Panc1 (cell line): Measurements from ENCODE around the gene TPRG1L.

Source experiments
- POLR2AphosphoS5 ChIP-seq: IDR thresholded peaks from 2 replicates; pipeline ENCODE4 v1.6.1; 2012; ENCODE audit warnings: mild to moderate bottlenecking, low read depth, low read length, moderate library complexity
- TF ChIP-seq, protein P1 (sequence below): fragments of 450-650 bp; IDR thresholded peaks from 2 replicates; pipeline ENCODE4 v1.5.1; 2017; ENCODE audit warnings: mild to moderate bottlenecking
- TF ChIP-seq, protein P2 (sequence below), 2 experiments: IDR thresholded peaks; 2 replicates each; pipeline ENCODE4 v1.6.1; 2011 to 2012; ENCODE audit warnings: low read depth in 2 of 2, control low read depth in 1 of 2, low read length in 1 of 2, mild to moderate bottlenecking in 1 of 2, moderate library complexity in 1 of 2; ENCODE audit not compliant: insufficient read depth in 1 of 2

DNA sequence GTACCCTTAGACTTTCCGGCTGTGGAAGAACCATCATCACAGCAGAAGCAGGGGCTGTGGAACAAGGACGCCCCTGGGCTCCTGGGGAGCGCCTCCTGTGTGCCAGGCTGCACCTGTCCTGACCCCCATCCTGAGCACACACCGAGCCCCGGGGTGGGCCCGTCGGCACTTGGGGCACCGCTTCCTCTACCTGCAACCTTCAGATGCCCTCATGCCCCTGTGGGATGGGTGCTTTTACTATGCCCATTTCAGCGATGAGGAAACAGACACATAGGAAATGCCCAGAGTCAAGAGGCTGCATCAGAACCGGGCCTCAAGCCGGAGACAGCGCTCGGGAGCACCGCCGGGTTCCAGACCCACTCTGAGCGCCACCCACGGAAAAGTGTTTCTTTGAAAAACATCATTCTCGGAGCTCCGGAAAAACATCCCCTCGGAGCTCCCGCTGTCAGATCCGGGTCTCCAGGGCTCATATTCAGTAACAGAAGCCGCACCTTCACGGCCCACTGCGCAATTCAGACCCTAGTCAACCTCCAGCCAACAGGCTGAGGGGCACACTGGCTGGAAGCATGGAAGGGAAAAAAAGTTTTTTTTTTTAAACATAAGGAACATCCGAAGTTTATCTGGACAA, 8.0 kb downstream of the TPRG1L start:
- TF ChIP-seq, protein P1, sequence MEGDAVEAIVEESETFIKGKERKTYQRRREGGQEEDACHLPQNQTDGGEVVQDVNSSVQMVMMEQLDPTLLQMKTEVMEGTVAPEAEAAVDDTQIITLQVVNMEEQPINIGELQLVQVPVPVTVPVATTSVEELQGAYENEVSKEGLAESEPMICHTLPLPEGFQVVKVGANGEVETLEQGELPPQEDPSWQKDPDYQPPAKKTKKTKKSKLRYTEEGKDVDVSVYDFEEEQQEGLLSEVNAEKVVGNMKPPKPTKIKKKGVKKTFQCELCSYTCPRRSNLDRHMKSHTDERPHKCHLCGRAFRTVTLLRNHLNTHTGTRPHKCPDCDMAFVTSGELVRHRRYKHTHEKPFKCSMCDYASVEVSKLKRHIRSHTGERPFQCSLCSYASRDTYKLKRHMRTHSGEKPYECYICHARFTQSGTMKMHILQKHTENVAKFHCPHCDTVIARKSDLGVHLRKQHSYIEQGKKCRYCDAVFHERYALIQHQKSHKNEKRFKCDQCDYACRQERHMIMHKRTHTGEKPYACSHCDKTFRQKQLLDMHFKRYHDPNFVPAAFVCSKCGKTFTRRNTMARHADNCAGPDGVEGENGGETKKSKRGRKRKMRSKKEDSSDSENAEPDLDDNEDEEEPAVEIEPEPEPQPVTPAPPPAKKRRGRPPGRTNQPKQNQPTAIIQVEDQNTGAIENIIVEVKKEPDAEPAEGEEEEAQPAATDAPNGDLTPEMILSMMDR = no peak
- TF ChIP-seq POLR2AphosphoS5 = no peak
- TF ChIP-seq, protein P2, sequence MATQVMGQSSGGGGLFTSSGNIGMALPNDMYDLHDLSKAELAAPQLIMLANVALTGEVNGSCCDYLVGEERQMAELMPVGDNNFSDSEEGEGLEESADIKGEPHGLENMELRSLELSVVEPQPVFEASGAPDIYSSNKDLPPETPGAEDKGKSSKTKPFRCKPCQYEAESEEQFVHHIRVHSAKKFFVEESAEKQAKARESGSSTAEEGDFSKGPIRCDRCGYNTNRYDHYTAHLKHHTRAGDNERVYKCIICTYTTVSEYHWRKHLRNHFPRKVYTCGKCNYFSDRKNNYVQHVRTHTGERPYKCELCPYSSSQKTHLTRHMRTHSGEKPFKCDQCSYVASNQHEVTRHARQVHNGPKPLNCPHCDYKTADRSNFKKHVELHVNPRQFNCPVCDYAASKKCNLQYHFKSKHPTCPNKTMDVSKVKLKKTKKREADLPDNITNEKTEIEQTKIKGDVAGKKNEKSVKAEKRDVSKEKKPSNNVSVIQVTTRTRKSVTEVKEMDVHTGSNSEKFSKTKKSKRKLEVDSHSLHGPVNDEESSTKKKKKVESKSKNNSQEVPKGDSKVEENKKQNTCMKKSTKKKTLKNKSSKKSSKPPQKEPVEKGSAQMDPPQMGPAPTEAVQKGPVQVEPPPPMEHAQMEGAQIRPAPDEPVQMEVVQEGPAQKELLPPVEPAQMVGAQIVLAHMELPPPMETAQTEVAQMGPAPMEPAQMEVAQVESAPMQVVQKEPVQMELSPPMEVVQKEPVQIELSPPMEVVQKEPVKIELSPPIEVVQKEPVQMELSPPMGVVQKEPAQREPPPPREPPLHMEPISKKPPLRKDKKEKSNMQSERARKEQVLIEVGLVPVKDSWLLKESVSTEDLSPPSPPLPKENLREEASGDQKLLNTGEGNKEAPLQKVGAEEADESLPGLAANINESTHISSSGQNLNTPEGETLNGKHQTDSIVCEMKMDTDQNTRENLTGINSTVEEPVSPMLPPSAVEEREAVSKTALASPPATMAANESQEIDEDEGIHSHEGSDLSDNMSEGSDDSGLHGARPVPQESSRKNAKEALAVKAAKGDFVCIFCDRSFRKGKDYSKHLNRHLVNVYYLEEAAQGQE (IDR thresholded peaks at IDR 0.05; ENCODE audit: insufficient read depth in 1 of 2, low read depth in 2 of 2, low read length in 1 of 2) = no peak
